ENCODE results near the gene FNDC3B.
"Not testable (repeated sequence)": the region's sequence is repeated elsewhere in the genome, so short reads cannot be mapped to it uniquely, and the experiment has no call there.

FNDC3B gene
- 24.2 to 80.0 (median 43.4) reads per million in 9 experiments for total RNA-seq

- Mint-ChIP-seq H3K4me1 (ENCODE audit: low read depth in 2 of 2) (peaks cover 20 to 35% of the 10 kb centered on the region in 2 donors), H3K9me3 (no peaks in the 10 kb centered on the region), H3K27me3 (no peaks in the 10 kb centered on the region), H3K4me3 (peak within 1 kb of the TSS; percentile 98 to 99), H3K27ac (peak within 1 kb of the TSS; percentile 98 to 99), H3K36me3 (ENCODE audit: insufficient read depth) (peaks cover 35% of the 10 kb centered on the region)
- ATAC-seq (replicated peaks) (peak; percentile 91), DNase-seq (peak; percentile 91 to 95 (median 91))
These were observed at the start of gene FNDC3B for GRCh38 chr3:172039436-172040077. Gene FNDC3B (plus strand): TSS chr3:172039578. CDS start chr3:172112480, 72,902 bp downstream.

DNA sequence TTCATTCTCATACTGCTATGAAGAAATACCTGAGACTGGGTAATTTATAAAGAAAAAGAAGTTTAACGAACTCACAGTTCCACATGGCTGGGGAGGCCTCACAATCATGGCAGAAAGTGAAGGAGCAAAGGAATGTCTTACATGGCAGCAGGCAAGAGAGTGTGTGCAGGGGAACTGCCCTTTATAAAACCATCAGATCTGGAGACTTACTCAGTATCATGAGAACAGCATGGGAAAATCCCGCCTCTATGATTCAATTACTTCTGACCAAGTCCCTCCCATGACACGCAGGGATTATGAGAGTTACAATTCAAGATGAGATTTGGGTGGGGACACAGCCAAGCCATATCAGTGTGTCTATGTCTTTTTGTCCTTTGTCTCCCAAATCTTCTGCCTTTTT is 49.1 kb upstream of the FNDC3B start:
- not testable (repeated sequence) for DNase-seq; ATAC-seq (replicated peaks); H3K4me1 Mint-ChIP-seq (ENCODE audit: low read depth in 2 of 2); H3K9me3 Mint-ChIP-seq; H3K36me3 Mint-ChIP-seq (ENCODE audit: insufficient read depth); H3K27ac Mint-ChIP-seq; H3K4me3 Mint-ChIP-seq
- H3K27me3 Mint-ChIP-seq = peaks cover 12 to 23% of the 10 kb centered on the region in 2 donors

DNA sequence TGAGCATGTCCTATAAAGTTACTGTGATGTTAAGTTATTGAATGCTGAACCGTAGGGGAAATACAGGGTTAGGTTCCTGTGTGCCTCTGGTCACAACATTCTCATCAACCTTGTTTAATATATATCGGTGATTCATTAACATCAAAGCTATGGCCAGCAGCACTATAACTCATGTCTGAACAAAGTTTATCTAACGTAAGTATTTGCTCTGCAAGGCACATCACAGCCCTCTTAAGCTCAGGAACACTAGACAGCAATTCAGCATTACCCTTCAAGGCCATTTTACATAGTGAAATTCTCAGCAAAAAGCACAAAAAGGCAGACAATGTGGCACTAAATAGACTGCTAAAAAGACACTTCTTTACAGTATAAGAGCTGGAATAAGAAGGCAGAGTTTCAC is 48.2 kb upstream of the FNDC3B start:
- no peak for ATAC-seq (replicated peaks)
- no peaks in the 10 kb centered on the region for H3K9me3 Mint-ChIP-seq
- no peak overlapping the region for H3K4me3 Mint-ChIP-seq
- H3K36me3 Mint-ChIP-seq (ENCODE audit: insufficient read depth) = no peaks in the 10 kb centered on the region
- no peak overlapping the region for H3K27ac Mint-ChIP-seq
- peaks cover 0 to 2% of the 10 kb centered on the region in 2 donors for H3K4me1 Mint-ChIP-seq (ENCODE audit: low read depth in 2 of 2)
- no peak for DNase-seq
- H3K27me3 Mint-ChIP-seq = peaks cover 12 to 23% of the 10 kb centered on the region in 2 donors

GRCh38 chr3:171994646-171995428 is 44.5 kb upstream of the FNDC3B start:
- no peak for ATAC-seq (replicated peaks)
- DNase-seq = no peak
- Mint-ChIP-seq H3K9me3 (no peaks in the 10 kb centered on the region), H3K4me3 (no peak overlapping the region), H3K36me3 (ENCODE audit: insufficient read depth) (no peaks in the 10 kb centered on the region), H3K27ac (no peak overlapping the region), H3K4me1 (ENCODE audit: low read depth in 2 of 2) (no peaks in the 10 kb centered on the region), H3K27me3 (peaks cover 12 to 23% of the 10 kb centered on the region in 2 donors)

DNA sequence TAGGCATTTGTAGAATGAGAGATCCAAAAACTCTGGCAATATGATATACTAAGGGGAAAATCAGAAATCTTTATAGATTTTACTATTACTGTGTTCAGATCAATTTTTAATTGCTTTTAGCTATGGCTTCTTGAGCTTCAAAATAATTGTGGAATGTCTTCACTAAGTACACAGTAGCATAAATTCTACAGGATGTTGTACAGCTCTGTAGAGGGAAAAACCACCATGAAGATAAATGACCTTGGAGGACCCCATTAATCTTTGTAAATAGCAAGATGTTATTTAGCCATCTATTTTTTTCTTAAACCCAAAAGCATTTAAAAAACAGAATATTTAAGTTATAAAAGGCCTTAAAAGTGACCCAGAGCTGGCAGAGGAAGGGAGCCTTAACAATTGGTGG is 43.9 kb upstream of the FNDC3B start:
- no peaks in the 10 kb centered on the region for H3K4me1 Mint-ChIP-seq (ENCODE audit: low read depth in 2 of 2)
- no peaks in the 10 kb centered on the region for H3K36me3 Mint-ChIP-seq (ENCODE audit: insufficient read depth)
- H3K27ac Mint-ChIP-seq = no peak overlapping the region
- H3K9me3 Mint-ChIP-seq = no peaks in the 10 kb centered on the region
- H3K27me3 Mint-ChIP-seq = peaks cover 12 to 17% of the 10 kb centered on the region in 2 donors
- no peak for DNase-seq
- no peak for ATAC-seq (replicated peaks)
- no peak overlapping the region for H3K4me3 Mint-ChIP-seq

DNA sequence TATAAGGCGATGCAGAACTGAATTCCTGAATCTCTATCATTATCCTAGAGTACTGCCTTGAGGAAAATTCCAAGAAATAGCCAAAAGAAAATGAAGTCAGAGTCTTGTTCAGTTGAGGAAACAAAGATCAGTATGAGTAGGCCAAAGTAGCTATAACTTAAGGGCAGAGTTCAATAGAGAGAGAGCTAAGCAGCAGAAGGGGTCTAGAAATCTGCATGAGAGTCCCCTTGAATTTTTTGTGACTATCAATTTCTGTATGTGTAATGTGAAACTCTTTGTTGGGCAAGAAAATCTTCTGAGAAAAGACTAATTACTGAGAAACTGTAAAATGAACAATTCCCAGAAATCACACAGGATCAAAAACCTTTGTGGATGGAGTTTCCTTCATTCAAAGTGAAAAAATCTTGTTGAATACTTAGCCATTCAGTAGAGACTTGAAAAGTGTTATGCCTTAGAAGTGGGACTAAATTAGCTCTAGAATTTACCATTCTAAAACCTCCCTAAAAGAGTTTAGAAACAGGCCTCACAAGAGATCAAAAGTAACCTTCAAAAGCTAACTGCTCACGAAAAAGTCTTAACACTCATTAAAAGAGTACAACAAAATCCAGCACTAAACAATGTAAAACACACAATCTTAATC is 43.1 kb upstream of the FNDC3B start:
- no peaks in the 10 kb centered on the region for H3K9me3 Mint-ChIP-seq
- no peak overlapping the region for H3K4me3 Mint-ChIP-seq
- DNase-seq = no peak
- H3K4me1 Mint-ChIP-seq (ENCODE audit: low read depth in 2 of 2) = no peaks in the 10 kb centered on the region
- peaks cover 12 to 17% of the 10 kb centered on the region in 2 donors for H3K27me3 Mint-ChIP-seq
- no peak overlapping the region for H3K27ac Mint-ChIP-seq
- H3K36me3 Mint-ChIP-seq (ENCODE audit: insufficient read depth) = no peaks in the 10 kb centered on the region
- ATAC-seq (replicated peaks) = no peak

DNA sequence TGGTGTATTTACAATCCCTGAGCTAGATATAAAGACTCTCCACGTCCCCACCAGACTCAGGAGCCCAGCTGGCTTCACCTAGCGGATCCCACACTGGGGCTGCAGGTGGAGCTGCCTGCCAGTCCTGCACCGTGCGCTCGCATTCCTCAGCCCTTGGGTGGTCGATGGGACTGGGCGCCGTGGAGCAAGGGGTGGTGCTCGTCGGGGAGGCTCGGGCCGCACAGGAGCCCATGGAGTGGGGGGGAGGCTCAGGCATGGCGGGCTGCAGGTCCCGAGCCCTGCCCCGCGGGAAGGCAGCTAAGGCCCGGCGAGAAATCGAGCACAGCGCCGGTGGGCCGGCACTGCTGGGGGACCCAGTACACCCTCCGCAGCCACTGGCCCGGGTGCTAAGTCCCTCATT is 40.6 kb upstream of the FNDC3B start:
- DNase-seq; H3K9me3 Mint-ChIP-seq; H3K4me1 Mint-ChIP-seq (ENCODE audit: low read depth in 2 of 2); H3K27ac Mint-ChIP-seq; H3K27me3 Mint-ChIP-seq; H3K36me3 Mint-ChIP-seq (ENCODE audit: insufficient read depth); ATAC-seq (replicated peaks); H3K4me3 Mint-ChIP-seq: not testable (repeated sequence)

DNA sequence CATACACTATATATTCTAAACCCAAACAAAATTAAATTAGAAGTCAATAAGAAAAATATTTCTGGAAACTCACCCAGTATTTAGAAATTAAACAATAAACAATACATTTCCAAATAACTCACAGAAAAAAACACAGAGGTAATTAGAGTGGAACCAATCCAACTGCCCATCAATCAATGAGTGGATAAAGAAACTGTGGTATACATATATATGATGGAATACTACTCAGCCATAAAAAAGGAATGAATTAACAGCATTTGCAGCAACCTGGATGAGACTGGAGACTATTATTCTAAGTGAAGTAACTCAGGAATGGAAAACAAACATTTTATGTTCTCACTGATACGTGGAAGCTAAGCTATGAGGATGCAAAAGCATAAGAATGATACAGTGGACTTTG is 37.8 kb upstream of the FNDC3B start:
- DNase-seq; H3K27ac Mint-ChIP-seq; H3K4me1 Mint-ChIP-seq (ENCODE audit: low read depth in 2 of 2); H3K36me3 Mint-ChIP-seq (ENCODE audit: insufficient read depth); H3K9me3 Mint-ChIP-seq; ATAC-seq (replicated peaks); H3K4me3 Mint-ChIP-seq; H3K27me3 Mint-ChIP-seq: not testable (repeated sequence)

DNA sequence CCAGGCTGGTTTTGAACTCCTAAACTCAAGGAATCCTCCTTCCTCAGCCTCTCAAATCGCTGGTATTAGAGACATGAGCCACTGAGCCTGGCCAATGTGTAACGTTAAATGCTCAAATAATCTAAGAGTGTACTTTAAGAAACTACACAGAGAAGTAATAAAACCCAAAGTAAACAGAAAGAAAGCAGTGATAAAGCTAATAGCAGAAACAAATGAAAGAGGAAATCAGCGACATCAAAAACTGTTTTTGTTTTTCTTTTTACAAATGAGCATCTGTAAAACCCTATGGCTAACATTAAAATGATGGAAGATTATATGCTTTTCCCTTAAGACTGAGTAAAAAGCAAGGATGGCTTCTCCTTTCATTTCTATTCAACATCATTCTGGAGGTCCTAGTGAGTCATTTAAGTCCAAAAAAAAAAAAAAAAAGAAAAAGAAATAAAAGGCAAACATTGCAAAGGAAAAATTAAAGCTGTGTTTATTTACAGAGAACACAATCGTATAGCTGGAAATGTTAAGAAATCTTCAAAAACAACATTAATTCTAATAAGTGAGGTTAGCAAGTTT is 36.8 kb upstream of the FNDC3B start:
- no peak overlapping the region for H3K4me3 Mint-ChIP-seq
- no peak overlapping the region for H3K27ac Mint-ChIP-seq
- no peaks in the 10 kb centered on the region for H3K4me1 Mint-ChIP-seq (ENCODE audit: low read depth in 2 of 2)
- no peaks in the 10 kb centered on the region for H3K27me3 Mint-ChIP-seq
- no peaks in the 10 kb centered on the region for H3K36me3 Mint-ChIP-seq (ENCODE audit: insufficient read depth)
- no peak for ATAC-seq (replicated peaks)
- peaks cover 0 to 3% of the 10 kb centered on the region in 2 donors for H3K9me3 Mint-ChIP-seq
- no peak for DNase-seq

DNA sequence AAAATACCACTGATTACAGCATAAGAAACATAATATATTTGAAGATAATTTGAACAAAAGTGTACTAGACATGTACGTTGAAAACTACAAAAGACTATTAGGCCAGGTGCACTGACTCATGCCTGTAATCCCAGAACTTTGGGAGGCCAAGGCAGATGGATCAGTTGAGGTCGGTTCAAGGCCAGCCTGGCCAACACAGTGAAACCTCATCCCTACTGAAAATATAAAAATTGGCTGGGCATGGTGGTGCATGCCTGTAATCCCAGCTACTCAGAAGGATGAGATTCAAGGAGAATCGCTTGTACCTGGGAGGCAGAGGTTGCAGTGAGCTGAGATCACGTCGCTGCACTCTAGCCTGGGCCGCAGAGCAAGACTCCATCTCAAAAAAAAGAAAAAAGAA is 36.2 kb upstream of the FNDC3B start:
- ATAC-seq (replicated peaks) = no peak
- no peaks in the 10 kb centered on the region for H3K36me3 Mint-ChIP-seq (ENCODE audit: insufficient read depth)
- H3K9me3 Mint-ChIP-seq = peaks cover 0 to 3% of the 10 kb centered on the region in 2 donors
- H3K4me3 Mint-ChIP-seq = no peak overlapping the region
- no peak overlapping the region for H3K27ac Mint-ChIP-seq
- no peak for DNase-seq
- H3K27me3 Mint-ChIP-seq = no peaks in the 10 kb centered on the region
- no peaks in the 10 kb centered on the region for H3K4me1 Mint-ChIP-seq (ENCODE audit: low read depth in 2 of 2)

GRCh38 chr3:172007065-172007370 is 32.4 kb upstream of the FNDC3B start:
- Mint-ChIP-seq H3K4me1 (ENCODE audit: low read depth in 2 of 2) (no peaks in the 10 kb centered on the region), H3K36me3 (ENCODE audit: insufficient read depth) (no peaks in the 10 kb centered on the region), H3K4me3 (no peak overlapping the region), H3K9me3 (no peaks in the 10 kb centered on the region), H3K27me3 (no peaks in the 10 kb centered on the region), H3K27ac (no peak overlapping the region)
- ATAC-seq (replicated peaks) = no peak
- DNase-seq = no peak

DNA sequence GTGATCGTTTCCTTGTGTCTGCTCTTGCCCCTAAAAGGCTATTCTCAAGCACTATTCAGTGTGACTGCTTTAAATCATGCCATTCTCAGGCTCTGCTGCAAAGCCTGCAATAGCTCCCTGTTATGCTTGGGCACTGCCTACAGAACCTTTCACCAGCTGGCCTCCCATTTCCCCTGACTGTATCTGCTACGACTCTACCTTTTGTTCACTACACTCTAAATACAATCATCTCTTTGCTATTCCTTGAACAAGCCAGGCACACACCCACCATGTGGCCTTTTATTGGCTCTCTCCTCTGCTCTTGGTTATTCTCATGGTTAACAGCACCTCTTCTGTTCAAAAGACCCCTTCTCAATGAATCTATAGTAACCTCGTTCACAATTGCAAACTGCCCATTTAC is 29.6 kb upstream of the FNDC3B start:
- Mint-ChIP-seq H3K4me3 (no peak overlapping the region), H3K4me1 (ENCODE audit: low read depth in 2 of 2) (no peaks in the 10 kb centered on the region), H3K9me3 (no peaks in the 10 kb centered on the region), H3K27me3 (no peaks in the 10 kb centered on the region), H3K36me3 (ENCODE audit: insufficient read depth) (no peaks in the 10 kb centered on the region), H3K27ac (no peak overlapping the region)
- ATAC-seq (replicated peaks) (no peak), DNase-seq (no peak)

- ATAC-seq (replicated peaks) (no peak), DNase-seq (no peak)
- Mint-ChIP-seq H3K27me3 (no peaks in the 10 kb centered on the region), H3K4me1 (ENCODE audit: low read depth in 2 of 2) (no peaks in the 10 kb centered on the region), H3K27ac (no peak overlapping the region), H3K36me3 (ENCODE audit: insufficient read depth) (no peaks in the 10 kb centered on the region), H3K9me3 (no peaks in the 10 kb centered on the region), H3K4me3 (no peak overlapping the region)
These were observed 26.6 kb upstream of the FNDC3B start for GRCh38 chr3:172012775-172013174.

DNA sequence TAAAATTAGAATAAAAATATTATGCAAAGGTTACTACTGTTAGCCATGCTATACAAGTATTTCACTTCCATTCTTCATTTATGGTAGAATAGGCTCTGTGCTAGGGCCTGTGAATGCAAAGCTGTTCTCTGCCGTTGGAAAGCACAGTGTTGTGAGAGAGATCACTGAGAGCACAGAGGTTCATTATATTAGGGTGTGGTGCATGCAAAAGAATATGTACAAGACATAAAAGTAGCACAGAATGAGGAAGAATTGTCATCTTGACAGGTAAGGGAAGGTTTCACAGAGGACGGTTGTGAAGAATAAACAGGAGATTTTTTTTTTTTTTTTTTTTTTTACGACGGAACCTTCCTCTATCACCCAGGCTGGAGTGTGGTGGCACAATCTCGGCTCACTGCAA is 25.2 kb upstream of the FNDC3B start:
- no peaks in the 10 kb centered on the region for H3K27me3 Mint-ChIP-seq
- H3K9me3 Mint-ChIP-seq = no peaks in the 10 kb centered on the region
- no peak overlapping the region for H3K27ac Mint-ChIP-seq
- H3K36me3 Mint-ChIP-seq (ENCODE audit: insufficient read depth) = no peaks in the 10 kb centered on the region
- DNase-seq = no peak
- H3K4me3 Mint-ChIP-seq = no peak overlapping the region
- no peak for ATAC-seq (replicated peaks)
- no peaks in the 10 kb centered on the region for H3K4me1 Mint-ChIP-seq (ENCODE audit: low read depth in 2 of 2)
